Activated naive CD4-positive, alpha-beta T cell treated with anti-CD3 and anti-CD28 coated beads, Interleukin-2, amount 10 ng/mL, durations not matched to agents 7 days and 5 days (primary cell): Measurements from ENCODE around the gene TIMP4.

Experiments
- CTCF ChIA-PET: fragments of 350-600 bp; sonication (Branson Sonifier 250); formaldehyde crosslinking; loops from one replicate; lab custom pipeline; 2021; ENCODE audit warnings: antibody characterized with exemption; lab: Charles Lee
- DNase-seq: peaks from one replicate; pipeline ENCODE4 v3.0.0-alpha.2; 2020
- H3K27ac Mint-ChIP-seq: one replicate; pipeline ENCODE4 v1.8.0; 2021; ENCODE audit warnings: mild to moderate bottlenecking, moderate library complexity, mixed read lengths
- H3K27me3 Mint-ChIP-seq: one replicate; pipeline ENCODE4 v1.8.0; 2021; ENCODE audit warnings: mild to moderate bottlenecking, mixed read lengths
- H3K36me3 Mint-ChIP-seq: one replicate; pipeline ENCODE4 v1.8.0; 2021; ENCODE audit warnings: mixed read lengths
- H3K4me1 Mint-ChIP-seq: one replicate; pipeline ENCODE4 v1.8.0; 2021; ENCODE audit warnings: mixed read lengths
- H3K4me3 Mint-ChIP-seq: one replicate; pipeline ENCODE4 v1.8.0; 2021; ENCODE audit warnings: mild to moderate bottlenecking, moderate library complexity, mixed read lengths
- H3K9me3 Mint-ChIP-seq: one replicate; pipeline ENCODE4 v1.8.0; 2021; ENCODE audit warnings: mixed read lengths

TIMP4 gene

GRCh38 chr3:12180218-12180617 lies 21.5 kb upstream of the TIMP4 start:
- Mint-ChIP-seq H3K27ac (no peak overlapping the region), H3K9me3 (no peaks in the 10 kb centered on the region), H3K36me3 (no peaks in the 10 kb centered on the region)

DNA sequence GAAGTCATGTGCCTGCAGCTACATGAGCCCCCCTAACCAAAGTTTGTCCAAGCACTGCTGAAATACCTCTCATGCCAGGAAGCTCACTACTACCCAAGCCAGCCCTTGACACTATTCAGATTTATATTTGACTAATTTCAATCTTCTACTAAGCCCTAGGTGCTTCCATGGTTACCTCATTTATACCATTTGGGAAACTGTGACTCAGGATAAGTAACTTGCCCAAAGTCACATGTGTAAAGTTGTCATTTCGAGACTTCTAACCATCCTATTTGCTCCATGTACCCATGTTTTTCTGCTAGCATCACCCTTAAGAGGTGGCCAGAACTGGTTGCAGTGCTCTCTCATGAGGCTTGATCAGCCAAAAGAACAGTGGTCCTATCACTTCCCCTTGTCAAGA lies 20.7 kb upstream of the TIMP4 start:
- Mint-ChIP-seq H3K9me3 (no peaks in the 10 kb centered on the region), H3K4me3 (no peak overlapping the region), H3K27ac (no peak overlapping the region), H3K36me3 (no peaks in the 10 kb centered on the region), H3K4me1 (no peaks in the 10 kb centered on the region), H3K27me3 (peaks cover 4% of the 10 kb centered on the region)
- DNase-seq: no peak
- CTCF ChIA-PET: interaction anchor here (2.0 to 2.6 kb wide), 2 partner anchors 15 to 300 kb away, joined by 6 to 7 read pairs; no protein-coding TSS in a partner anchor

More at GRCh38 chr3:12180218-12180617, 21.5 kb upstream of the TIMP4 start:
- Mint-ChIP-seq H3K4me3 (no peak overlapping the region), H3K4me1 (no peaks in the 10 kb centered on the region), H3K27me3 (peaks cover 4% of the 10 kb centered on the region)
- no peak for DNase-seq
- CTCF ChIA-PET: interaction anchor here (1.5 kb wide), 1 partner anchor 45 kb away, joined by 3 read pairs; no protein-coding TSS in a partner anchor

DNA sequence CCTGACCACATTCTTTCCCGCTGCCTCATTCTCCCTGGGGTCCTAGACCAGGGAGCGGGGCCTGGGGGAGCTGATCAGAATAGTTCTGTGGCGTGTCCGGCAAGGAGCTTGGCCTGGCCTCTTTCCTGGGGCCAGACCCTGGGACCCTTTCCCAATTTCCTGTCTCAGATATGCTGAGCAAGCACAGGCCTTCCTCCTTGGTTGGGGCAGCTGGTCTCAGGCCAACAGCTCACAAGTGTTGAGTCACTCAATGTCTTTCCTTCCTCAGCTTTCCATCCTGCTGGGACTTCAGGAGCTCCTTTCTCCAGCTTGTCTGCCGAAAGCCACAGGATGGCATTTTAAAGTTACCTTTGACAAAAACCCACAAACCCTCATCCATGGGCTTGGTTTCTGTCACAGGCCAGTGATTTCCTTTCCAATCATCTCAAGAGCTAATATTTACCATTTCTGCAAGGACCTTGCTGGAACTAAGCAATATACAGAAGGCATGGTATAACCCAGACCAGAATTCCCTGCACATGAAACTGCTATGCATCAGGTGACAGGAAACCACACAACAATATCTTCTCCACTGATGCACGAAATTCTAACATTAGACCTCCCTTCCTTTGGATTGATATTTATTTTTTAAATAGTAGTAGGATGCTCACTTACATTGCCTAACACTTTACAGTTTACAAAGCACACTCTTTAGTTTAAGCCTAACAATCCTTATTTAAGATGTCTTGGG lies 19.5 kb upstream of the TIMP4 start:
- no peak overlapping the region for H3K4me3 Mint-ChIP-seq
- H3K27me3 Mint-ChIP-seq: peaks cover 4% of the 10 kb centered on the region
- peaks cover 6% of the 10 kb centered on the region for H3K9me3 Mint-ChIP-seq
- no peak overlapping the region for H3K27ac Mint-ChIP-seq
- no peak for DNase-seq
- H3K4me1 Mint-ChIP-seq: no peaks in the 10 kb centered on the region
- no peaks in the 10 kb centered on the region for H3K36me3 Mint-ChIP-seq
- CTCF ChIA-PET: interaction anchor here (2.0 to 4.0 kb wide), 3 partner anchors 17 to 302 kb away, joined by 6 to 54 read pairs (median 7); no protein-coding TSS in a partner anchor

GRCh38 chr3:12177126-12177525 lies 18.4 kb upstream of the TIMP4 start:
- Mint-ChIP-seq H3K4me3 (no peak overlapping the region), H3K9me3 (peaks cover 13% of the 10 kb centered on the region), H3K4me1 (no peaks in the 10 kb centered on the region), H3K27me3 (peaks cover 4% of the 10 kb centered on the region), H3K36me3 (no peaks in the 10 kb centered on the region), H3K27ac (no peak overlapping the region)
- CTCF ChIA-PET: interaction anchor here (0.7 to 4.0 kb wide), 8 partner anchors 22 to 440 kb away, joined by 3 to 54 read pairs (median 4); no protein-coding TSS in a partner anchor
- no peak for DNase-seq

DNA sequence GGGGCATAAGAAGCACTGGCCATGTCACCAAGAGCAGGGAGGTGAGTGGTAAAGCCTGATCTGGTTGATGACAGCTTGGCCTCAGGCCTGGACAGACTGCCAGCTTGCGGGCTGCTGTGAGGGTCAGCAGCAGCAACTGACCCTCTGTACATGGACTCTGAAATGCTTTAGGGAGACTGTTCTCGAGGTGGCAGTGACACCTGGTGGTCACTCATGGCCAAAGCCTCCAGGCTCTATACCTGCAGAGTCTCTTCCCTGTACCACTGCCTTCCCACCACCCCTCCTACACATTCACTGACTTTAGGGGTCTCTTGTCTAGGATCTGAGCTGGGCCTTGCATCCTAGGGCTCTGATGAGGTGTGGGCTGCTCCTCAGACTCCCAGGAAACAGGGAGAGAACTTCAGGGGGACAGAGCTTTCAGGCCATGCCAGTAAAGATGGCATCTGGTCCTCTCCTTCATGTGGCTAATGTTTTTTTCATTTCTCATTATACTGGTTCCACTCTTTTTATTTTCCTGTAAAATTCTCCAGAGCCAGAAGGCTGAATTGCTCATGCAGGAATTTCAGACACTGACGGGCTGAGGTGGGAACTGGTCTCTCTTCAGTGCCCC lies 17.2 kb upstream of the TIMP4 start:
- no peaks in the 10 kb centered on the region for H3K36me3 Mint-ChIP-seq
- no peak overlapping the region for H3K4me3 Mint-ChIP-seq
- CTCF ChIA-PET: interaction anchor here (0.8 to 4.0 kb wide), 13 partner anchors 9 to 328 kb away, joined by 3 to 54 read pairs (median 6); no protein-coding TSS in a partner anchor
- no peaks in the 10 kb centered on the region for H3K4me1 Mint-ChIP-seq
- no peak overlapping the region for H3K27ac Mint-ChIP-seq
- peaks cover 4% of the 10 kb centered on the region for H3K27me3 Mint-ChIP-seq
- DNase-seq: peak; percentile 38
- peaks cover 14% of the 10 kb centered on the region for H3K9me3 Mint-ChIP-seq

GRCh38 chr3:12175137-12175593 lies 16.5 kb upstream of the TIMP4 start:
- no peak for DNase-seq
- peaks cover 14% of the 10 kb centered on the region for H3K9me3 Mint-ChIP-seq
- H3K36me3 Mint-ChIP-seq: no peaks in the 10 kb centered on the region
- no peak overlapping the region for H3K4me3 Mint-ChIP-seq
- CTCF ChIA-PET: interaction anchor here (0.8 to 4.0 kb wide), 8 partner anchors 10 to 304 kb away, joined by 3 to 54 read pairs (median 6); no protein-coding TSS in a partner anchor
- no peak overlapping the region for H3K27ac Mint-ChIP-seq
- no peaks in the 10 kb centered on the region for H3K4me1 Mint-ChIP-seq
- H3K27me3 Mint-ChIP-seq: peaks cover 1% of the 10 kb centered on the region

GRCh38 chr3:12170207-12170606 lies 11.5 kb upstream of the TIMP4 start:
- H3K4me3 Mint-ChIP-seq: no peak overlapping the region
- no peaks in the 10 kb centered on the region for H3K36me3 Mint-ChIP-seq
- no peak overlapping the region for H3K27ac Mint-ChIP-seq
- no peak for DNase-seq
- peaks cover 14% of the 10 kb centered on the region for H3K9me3 Mint-ChIP-seq
- CTCF ChIA-PET: no interaction called here
- H3K4me1 Mint-ChIP-seq: no peaks in the 10 kb centered on the region
- peaks cover 6% of the 10 kb centered on the region for H3K27me3 Mint-ChIP-seq

DNA sequence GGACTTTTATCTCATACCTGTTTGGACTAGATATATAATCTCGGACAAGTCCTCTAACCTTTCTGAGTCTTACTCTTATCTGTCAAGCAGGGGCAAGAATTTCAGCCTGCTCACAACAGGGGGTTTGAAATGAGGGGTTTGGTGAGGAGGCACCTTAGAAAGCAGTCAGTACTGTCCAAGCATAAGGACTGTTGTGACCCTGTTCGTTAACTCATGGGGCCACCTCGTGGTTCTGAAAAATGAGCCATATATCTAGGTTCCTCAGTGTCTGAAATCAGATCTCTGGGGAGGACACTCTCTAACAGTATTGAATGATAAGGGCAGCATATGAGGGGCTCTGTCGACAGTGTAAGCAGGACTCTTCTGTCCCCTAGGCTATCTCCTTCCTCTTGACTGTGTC lies 7.2 kb upstream of the TIMP4 start:
- Mint-ChIP-seq H3K9me3 (no peaks in the 10 kb centered on the region), H3K27ac (no peak overlapping the region), H3K4me1 (no peaks in the 10 kb centered on the region), H3K36me3 (no peaks in the 10 kb centered on the region), H3K4me3 (no peak overlapping the region), H3K27me3 (peaks cover 18% of the 10 kb centered on the region)
- CTCF ChIA-PET: no interaction called here
- no peak for DNase-seq

- Mint-ChIP-seq H3K36me3 (no peaks in the 10 kb centered on the region), H3K4me1 (no peaks in the 10 kb centered on the region), H3K9me3 (no peaks in the 10 kb centered on the region), H3K27me3 (peaks cover 46% of the 10 kb centered on the region), H3K27ac (no peak overlapping the region), H3K4me3 (no peak overlapping the region)
- DNase-seq: no peak
- CTCF ChIA-PET: no interaction called here
Measured at GRCh38 chr3:12159227-12159601, 502 bp upstream of the TIMP4 start.

DNA sequence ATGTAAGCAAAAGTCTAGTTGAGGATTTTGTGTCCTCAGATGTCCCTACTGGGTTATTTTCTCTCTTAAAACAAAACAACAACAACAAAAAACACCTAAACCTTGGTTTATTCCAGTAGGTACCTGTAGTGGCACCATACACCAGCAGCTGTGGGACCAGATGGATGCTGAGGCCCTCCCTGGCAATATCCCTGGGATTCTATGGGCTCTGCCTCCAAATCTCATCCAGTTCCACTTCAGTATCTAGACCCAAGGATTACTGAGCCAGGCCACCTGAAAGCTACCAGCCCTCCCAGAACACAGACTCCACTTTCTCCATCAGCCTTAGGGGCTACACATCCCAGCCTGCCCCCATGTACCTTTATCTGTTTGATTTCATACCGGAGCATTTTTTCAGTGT lies 1.7 kb downstream of the TIMP4 start:
- CTCF ChIA-PET: interaction anchor here (1.4 kb wide), 1 partner anchor 15 kb away, joined by 3 read pairs; no protein-coding TSS in a partner anchor
- Mint-ChIP-seq H3K4me1 (no peaks in the 10 kb centered on the region), H3K27me3 (peaks cover 45% of the 10 kb centered on the region)

GRCh38 chr3:12155828-12156227 lies 2.9 kb downstream of the TIMP4 start:
- H3K27ac Mint-ChIP-seq: no peak overlapping the region
- H3K4me1 Mint-ChIP-seq: no peaks in the 10 kb centered on the region
- CTCF ChIA-PET: interaction anchor here (1.3 kb wide), 1 partner anchor 20 kb away, joined by 6 read pairs; no protein-coding TSS in a partner anchor
- H3K9me3 Mint-ChIP-seq: no peaks in the 10 kb centered on the region
- H3K36me3 Mint-ChIP-seq: no peaks in the 10 kb centered on the region
- peaks cover 39% of the 10 kb centered on the region for H3K27me3 Mint-ChIP-seq
- no peak for DNase-seq
- no peak overlapping the region for H3K4me3 Mint-ChIP-seq

More for the DNA sequence above, 1.7 kb downstream of the TIMP4 start:
- no peaks in the 10 kb centered on the region for H3K9me3 Mint-ChIP-seq
- H3K4me3 Mint-ChIP-seq: no peak overlapping the region
- no peak for DNase-seq
- H3K36me3 Mint-ChIP-seq: no peaks in the 10 kb centered on the region
- H3K27ac Mint-ChIP-seq: no peak overlapping the region

DNA sequence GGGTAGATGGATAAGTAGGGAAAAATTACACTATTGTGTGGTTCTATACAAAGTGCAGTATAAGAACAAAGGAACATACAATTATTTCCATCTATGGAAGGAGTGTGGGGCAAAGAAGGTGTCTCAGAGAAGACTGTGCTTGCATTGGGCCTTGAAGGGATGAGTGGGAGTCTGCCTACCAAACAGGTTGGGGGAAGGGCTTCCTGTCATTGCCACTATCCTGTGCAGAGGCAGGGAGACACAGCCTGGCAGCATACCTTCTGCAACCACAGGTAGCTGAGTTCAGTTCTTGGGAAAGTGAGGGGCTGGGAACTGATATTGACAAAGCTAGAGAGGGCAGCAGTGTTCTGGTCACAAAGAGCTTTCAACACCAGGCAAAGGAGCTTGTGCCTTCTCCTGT lies 3.4 kb downstream of the TIMP4 start:
- no peaks in the 10 kb centered on the region for H3K36me3 Mint-ChIP-seq
- H3K4me3 Mint-ChIP-seq: no peak overlapping the region
- DNase-seq: no peak
- no peaks in the 10 kb centered on the region for H3K4me1 Mint-ChIP-seq
- H3K9me3 Mint-ChIP-seq: no peaks in the 10 kb centered on the region
- CTCF ChIA-PET: interaction anchor here (1.3 kb wide), 1 partner anchor 21 kb away, joined by 6 read pairs; no protein-coding TSS in a partner anchor
- H3K27ac Mint-ChIP-seq: no peak overlapping the region
- peaks cover 36% of the 10 kb centered on the region for H3K27me3 Mint-ChIP-seq

DNA sequence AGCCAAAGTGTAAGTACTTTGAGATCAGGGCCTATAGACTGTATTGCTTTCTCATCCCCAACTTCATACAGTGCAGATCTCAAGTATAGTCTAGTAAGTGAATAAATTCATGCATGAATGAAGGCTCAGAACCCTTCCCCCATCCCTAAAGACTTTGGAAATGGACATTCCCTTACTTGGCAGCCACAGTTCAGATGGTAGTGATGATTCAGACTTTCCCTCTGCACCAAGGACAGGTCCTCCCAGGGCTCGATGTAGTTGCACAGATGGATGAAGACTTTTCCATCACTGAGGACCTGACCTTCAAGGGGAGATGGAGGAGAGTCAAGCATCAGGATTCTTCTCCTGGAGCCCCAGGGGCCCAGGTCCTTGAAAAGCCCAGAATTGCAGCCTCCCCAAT lies 4.6 kb downstream of the TIMP4 start:
- peaks cover 34% of the 10 kb centered on the region for H3K27me3 Mint-ChIP-seq
- H3K9me3 Mint-ChIP-seq: no peaks in the 10 kb centered on the region
- no peak overlapping the region for H3K27ac Mint-ChIP-seq
- no peaks in the 10 kb centered on the region for H3K4me1 Mint-ChIP-seq
- no peaks in the 10 kb centered on the region for H3K36me3 Mint-ChIP-seq
- H3K4me3 Mint-ChIP-seq: no peak overlapping the region
- CTCF ChIA-PET: interaction anchor here (1.0 kb wide), 1 partner anchor 23 kb away, joined by 3 read pairs; no protein-coding TSS in a partner anchor
- no peak for DNase-seq

GRCh38 chr3:12150112-12150511 lies 8.6 kb downstream of the TIMP4 start:
- no peak for DNase-seq
- Mint-ChIP-seq H3K27ac (no peak overlapping the region), H3K36me3 (no peaks in the 10 kb centered on the region), H3K27me3 (peaks cover 18% of the 10 kb centered on the region), H3K4me3 (no peak overlapping the region), H3K4me1 (no peaks in the 10 kb centered on the region), H3K9me3 (no peaks in the 10 kb centered on the region)
- CTCF ChIA-PET: interaction anchor here (1.1 to 1.8 kb wide), 3 partner anchors 12 to 329 kb away, joined by 3 to 4 read pairs (median 4); no protein-coding TSS in a partner anchor
